ENCODE measurements around the gene TGM5.

GRCh38 chr15:43198992-43199391, 67.7 kb downstream of the TGM5 start:
- TF ChIP-seq EZH2phosphoT487 (IDR thresholded peaks at IDR 0.05; ENCODE audit: unreplicated experiment), result no peak
- TF ChIP-seq CTCF (conservative IDR thresholded peaks at IDR 0.05; ENCODE audit: low read depth in 2 of 2), result no peak
- no peak for TF ChIP-seq REST (IDR thresholded peaks at IDR 0.05; ENCODE audit: unreplicated experiment)
- TF ChIP-seq EZH2 (IDR thresholded peaks at IDR 0.05; ENCODE audit: low read depth, unreplicated experiment), result no peak
- TF ChIP-seq POLR2AphosphoS5 (IDR thresholded peaks at IDR 0.05; ENCODE audit: low read depth), result no peak
- TF ChIP-seq ETS1 (IDR thresholded peaks at IDR 0.05), result no peak
- TF ChIP-seq ZNF331 (CRISPR knock-in tag; IDR thresholded peaks at IDR 0.05; ENCODE audit: low read depth), result no peak
- no peak for TF ChIP-seq CREB1 (CRISPR knock-in tag; IDR thresholded peaks at IDR 0.05; ENCODE audit: low read depth)
- TF ChIP-seq ZNF114 (CRISPR knock-in tag; IDR thresholded peaks at IDR 0.05), result no peak
- TF ChIP-seq NANOG (IDR thresholded peaks at IDR 0.05; ENCODE audit: borderline replicate concordance), result no peak
- no peak for TF ChIP-seq JUNB (IDR thresholded peaks at IDR 0.05; ENCODE audit: unreplicated experiment)
- TF ChIP-seq ZNF462 (CRISPR knock-in tag; IDR thresholded peaks at IDR 0.05), result no peak
